Measurements from ENCODE around the gene ZNF174.

The ZNF174 gene

DNA sequence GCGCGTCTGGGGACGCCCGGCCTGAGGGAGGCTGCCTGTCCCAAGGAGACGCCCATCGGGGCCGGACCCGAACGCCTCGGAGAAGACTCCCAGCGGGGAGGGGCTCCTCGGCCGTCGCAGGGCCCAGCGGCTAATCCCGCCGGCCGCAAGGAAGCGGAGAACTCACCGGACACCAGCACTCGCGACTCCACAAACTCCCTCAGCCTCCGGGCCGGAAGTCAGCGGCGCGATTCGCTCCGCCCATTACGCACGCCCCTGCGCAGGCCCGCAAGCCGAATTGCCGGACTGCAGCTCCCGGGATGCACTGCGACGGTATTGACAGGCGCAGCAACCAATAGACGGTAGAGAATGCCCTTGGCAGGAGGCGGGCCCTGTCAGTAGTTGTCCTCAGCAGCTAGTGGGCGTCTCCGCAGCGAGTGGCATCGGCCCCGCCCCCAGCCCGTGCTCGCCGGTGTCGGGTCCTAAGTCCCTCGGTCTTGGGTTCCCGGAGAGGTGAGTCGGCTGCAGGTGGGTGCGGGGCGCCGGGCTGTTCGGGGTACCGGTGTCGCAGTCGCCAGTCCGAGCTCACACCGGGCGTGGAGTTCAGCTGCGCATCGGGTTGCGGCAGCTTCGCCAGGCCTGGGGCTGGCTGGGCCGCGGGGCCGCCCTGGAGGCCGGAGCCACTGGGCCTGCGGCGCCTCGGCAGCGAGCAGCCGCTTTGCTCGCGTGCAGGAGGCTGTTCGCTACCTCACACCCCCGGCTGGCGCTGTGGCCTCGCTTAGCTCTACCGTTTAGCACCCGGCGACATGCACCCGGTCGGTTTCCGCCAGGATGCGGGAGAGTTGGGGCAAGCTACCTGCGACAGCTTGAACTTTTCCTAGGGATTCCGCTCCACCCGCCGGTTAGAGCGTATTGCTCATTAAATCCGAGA, at the start of gene ZNF174, which contains the start of gene ZSCAN32:
TSS of gene ZNF174 (plus strand) at position 437 of the 910 bp plus-strand sequence. CDS start 790 bp downstream, outside the sequence.
TSS of gene ZSCAN32 (minus strand) at position 226 of the 910 bp plus-strand sequence. CDS start 3,447 bp downstream, outside the sequence.
- DNase-seq, result peak; percentile 96

DNA sequence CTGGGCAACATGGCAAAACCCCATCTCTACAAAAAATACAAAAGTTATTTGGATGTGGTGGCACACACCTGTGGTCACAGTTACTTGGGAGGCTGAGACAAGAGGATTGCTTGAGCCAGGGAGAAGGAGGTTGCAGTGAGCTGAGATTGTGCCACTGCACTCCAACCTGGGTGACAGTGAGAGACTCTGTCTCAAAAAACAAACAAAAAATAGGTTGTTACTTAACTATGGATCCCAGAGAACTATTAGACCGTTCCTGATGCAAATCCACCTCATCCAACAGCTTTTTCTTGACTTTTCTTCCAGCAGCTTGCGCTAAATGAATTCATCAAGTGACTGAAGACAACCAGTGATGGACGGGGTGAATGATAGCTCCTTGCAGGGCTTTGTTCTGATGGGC, 45.4 kb upstream of the ZNF174 start, which contains the start of gene OR2C1:
TSS of gene OR2C1 (plus strand) at position 301 of the 400 bp plus-strand sequence. CDS start at position 353, 52 bp downstream.
- no peak for DNase-seq

DNA sequence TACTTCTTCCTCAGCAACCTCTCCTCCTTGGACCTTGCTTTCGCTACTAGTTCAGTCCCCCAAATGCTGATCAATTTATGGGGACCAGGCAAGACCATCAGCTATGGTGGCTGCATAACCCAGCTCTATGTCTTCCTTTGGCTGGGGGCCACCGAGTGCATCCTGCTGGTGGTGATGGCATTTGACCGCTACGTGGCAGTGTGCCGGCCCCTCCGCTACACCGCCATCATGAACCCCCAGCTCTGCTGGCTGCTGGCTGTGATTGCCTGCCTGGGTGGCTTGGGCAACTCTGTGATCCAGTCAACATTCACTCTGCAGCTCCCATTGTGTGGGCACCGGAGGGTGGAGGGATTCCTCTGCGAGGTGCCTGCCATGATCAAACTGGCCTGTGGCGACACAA, 44.9 kb upstream of the ZNF174 start:
- DNase-seq, result no peak

DNA sequence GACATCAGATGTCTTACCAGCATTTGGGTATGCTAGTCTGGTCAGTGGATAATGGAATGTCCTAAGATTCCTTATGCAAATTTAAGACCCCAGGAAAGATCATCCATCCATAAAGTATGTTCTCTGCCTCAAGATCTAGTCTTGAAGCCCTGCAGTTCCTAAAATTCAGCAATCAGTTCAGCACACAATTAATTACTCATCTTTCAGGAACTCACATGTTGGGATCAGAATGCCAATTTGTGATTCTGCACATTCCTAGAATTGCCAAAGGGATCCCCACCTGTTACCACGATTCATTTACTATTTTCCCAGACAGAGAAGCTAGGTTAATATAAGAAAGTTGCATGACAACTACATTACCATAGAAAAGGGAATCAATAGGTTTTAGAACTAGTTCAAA, 42.1 kb upstream of the ZNF174 start:
- DNase-seq, result no peak

DNA sequence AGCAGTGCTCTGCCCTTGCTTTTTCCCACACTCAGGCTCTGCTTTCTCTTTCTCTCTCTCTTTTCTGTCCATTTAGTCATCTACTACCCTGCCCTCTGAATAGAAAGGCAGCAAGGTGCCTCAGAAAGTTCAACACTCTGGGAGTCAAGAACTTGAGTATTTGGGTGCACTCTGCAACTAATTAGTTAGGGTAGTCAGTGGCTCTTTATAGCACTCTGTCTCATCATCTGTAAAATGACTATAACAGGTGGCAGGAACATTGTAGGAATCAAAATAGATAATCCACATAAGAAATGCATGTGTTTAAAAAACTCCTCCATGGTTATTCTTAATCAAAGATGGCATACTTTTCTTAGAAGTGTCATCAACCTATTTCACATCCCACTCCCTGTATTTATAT, 38.1 kb upstream of the ZNF174 start:
- DNase-seq, result no peak

DNA sequence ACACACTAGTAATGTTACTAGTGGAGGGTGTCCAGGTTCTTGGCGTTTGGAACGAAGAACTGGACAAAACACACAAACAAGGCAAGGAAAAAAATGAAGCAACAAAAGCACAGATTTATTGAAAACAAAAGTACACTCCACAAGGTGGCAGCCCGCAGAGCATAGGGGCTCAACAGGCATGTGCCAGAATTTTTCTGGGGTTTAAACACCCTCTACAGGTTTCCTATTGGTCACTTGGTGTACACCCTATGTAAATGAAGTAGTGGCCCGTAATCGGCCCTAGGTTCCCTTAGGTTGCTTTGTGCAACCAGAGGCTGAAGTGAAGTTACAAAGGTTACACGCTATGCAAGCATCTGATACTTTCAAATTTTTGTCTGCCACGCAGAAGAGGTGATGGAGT, 37.2 kb upstream of the ZNF174 start:
- no peak for DNase-seq

DNA sequence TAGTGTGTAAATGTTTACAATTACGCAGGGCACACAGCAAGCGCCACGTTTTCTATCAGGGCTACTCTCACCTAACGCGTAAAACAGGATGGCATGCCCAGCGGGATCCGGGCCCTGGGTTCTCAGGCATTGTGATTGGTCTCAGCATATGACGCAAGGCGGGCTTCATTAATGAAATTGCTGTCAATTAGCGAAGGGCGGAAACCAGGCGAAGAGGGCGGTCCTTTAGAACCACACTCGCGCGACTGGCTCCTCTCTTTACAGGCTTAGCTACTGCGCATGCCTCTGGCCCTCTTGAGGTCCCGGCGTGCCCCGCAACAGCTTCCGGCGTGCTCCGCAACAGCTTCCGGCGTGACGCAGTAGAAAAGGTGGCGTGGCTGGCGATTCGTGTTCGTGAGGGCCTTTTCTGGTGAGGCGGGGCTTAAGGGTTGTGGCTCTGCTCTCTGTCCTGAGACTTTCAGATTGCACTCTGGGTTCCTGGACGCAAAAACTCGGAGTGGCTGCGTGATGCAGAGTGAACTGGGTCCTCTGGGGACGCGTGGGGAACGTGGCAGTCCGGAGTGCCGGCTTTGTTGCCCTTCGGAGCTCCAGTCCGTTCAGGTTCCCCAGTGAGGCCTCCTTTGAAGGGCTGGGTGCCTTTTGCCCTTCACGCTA, 36.1 kb upstream of the ZNF174 start:
- peak; percentile 81 for DNase-seq

DNA sequence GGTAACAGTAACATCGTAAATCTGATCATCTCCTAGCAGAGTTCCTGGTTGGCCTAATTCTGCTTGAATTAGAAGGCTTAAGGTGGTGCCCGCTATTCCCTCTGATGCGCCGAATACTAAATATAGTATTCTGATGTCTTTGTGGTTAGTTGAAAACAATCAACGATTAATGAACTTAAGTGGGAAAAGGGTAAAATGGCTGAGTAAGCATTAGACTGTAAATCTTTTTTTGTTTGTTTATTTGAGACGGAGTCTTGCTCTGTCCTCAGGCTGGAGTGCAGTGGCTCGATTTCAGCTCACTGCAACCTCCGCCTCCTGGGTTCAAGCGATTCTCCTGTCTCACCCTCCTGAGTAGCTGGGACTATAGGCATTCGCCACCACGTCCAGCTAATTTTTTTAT, 31.9 kb upstream of the ZNF174 start:
- no peak for DNase-seq

DNA sequence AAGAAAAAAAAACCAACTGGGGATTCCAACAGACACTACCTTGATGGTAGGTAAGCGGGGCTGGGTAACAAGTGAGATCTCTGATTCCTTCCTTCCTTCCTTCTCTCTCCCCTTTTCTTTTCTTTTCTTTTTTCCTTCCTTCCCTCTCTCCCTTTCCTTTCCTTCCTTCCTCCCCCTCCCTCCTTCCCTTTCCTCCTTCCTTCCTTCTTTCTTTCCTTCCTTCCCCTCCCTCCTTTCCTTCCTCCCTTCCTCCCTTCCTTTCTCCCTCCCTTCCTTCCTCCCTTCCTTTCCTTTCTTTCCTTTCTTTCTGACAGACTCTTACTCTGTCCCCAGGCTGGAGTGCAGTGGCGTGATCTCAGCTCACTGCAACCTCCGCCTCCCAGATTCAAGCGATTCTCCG, 25.3 kb upstream of the ZNF174 start:
- DNase-seq, result no peak

DNA sequence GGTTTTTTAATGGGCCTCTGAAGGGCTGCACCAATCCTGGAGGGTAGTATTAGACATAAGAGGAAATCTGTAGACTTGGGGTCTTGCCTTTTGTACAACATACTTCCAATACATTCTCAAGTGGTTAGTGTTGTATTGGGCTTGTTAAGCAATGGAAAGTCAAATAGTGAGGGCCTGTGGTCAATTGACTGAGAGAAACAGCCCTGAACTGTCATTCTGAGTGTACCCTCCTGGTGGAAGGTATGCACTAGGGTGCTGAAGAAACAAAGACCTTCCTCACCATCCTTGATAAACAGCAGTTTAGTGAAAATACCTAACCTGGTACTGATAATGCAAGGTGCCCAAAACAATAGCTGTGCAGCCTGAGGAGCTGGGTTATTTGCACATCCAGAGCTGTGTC, 23.1 kb upstream of the ZNF174 start:
- no peak for DNase-seq

DNA sequence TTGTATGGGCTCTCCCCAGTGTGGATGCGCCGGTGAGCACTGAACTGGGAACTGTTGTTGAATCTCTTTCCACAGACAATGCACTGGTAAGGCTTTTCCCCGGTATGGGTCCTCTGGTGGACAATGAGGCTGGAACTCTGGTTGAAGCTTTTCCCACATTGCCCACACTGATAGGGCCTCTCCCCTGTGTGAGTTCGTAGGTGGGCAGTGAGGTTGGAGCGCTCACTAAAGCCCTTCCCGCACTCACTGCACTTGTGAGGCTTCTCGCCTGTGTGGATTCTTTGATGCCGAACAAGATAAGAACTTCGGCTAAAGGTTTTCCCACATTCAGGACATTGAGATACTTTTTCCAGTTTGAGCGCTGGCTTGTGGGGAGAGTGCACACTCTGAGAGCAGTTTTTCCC, 18.0 kb upstream of the ZNF174 start:
- no peak for DNase-seq

DNA sequence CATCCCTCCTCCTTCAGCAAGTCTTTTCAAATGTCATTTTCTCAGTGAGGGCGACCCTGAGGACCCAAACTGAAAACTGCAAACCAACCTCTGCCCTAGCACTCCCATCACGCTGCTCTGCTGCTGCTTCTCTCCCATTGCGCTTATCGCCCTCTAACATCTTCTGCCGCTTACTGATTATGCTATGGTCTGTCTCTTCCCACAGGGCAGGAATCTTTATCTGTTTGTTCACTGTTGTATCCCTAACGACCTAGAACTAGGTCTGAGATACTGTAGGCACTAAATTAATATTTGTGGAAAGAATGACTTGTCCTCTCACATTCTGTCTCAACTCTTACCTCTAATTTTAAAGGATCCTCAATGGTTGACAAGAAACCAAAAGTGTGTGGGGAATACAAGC, 12.7 kb upstream of the ZNF174 start:
- DNase-seq, result no peak

DNA sequence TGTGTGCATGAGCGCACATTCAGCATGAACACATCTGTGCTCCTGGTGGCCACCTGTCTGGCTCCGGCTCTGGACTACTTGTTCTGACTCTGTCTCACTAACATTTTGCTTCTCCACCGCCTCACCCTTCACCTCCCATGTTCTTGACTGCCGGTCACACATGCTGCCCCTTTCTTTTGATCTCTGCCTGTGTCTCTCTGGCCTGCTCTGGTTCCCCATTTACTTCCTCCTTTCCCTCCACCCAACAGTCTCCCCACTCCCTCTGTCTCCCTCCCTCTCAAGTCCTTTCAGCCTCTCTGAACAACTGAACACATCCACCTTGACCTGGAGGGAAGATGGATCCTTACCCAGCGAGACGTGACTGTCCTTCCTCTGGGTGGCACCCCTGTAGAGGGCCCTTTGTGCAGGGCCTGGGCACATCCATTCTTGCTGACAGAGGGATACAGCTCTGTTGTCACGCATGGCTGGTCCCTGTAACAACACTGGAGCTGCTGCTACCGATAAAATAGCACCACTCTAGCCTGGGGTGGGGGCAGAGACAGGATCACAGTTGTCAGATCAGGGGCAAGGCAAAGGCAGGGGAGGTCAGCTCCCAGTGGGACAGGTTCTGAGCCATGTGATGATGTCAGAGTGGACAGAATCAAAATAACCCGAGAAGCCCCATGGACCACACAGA, 11.2 kb upstream of the ZNF174 start:
- DNase-seq, result no peak

DNA sequence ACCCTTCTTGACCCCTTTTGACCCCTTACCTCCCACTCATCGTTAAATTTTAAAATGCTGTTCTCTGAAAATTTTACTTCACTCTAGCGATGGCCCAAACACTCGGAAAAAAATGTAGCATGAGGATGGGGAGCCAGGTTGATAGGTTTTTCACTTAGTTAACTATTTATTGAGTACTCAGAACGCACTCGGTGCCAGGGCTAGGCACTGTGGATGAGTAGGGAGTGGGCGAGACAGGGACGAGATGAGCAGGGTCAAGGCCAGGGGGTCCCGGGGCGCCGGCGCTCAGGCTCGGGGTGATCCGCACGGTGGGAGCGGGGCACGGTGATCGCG, 603 bp upstream of the ZNF174 start:
- DNase-seq, result no peak

DNA sequence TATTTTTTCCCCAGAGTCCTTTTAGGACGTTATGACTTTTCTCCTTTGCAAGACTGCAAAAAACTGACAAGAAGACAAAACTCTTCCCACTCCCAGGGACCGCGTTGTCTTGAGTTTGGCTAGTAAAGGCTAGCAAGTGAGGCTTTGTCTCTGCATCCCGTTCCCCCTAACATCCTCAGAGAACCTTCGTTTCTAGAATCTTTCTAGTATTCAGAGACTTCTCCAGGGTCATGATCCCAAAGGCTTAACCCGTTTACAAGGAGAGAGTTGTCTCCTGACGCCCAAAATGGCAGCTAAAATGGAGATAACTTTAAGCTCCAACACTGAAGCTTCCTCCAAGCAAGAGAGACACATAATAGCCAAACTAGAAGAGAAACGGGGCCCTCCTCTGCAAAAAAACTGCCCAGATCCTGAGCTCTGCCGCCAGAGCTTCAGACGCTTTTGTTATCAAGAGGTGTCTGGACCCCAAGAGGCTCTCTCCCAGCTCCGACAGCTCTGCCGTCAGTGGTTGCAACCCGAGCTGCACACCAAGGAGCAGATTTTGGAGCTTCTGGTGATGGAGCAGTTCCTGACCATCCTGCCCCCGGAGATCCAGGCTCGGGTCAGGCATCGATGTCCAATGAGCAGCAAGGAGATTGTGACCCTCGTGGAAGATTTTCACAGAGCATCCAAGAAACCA, 843 bp downstream of the ZNF174 start:
- DNase-seq, result no peak

DNA sequence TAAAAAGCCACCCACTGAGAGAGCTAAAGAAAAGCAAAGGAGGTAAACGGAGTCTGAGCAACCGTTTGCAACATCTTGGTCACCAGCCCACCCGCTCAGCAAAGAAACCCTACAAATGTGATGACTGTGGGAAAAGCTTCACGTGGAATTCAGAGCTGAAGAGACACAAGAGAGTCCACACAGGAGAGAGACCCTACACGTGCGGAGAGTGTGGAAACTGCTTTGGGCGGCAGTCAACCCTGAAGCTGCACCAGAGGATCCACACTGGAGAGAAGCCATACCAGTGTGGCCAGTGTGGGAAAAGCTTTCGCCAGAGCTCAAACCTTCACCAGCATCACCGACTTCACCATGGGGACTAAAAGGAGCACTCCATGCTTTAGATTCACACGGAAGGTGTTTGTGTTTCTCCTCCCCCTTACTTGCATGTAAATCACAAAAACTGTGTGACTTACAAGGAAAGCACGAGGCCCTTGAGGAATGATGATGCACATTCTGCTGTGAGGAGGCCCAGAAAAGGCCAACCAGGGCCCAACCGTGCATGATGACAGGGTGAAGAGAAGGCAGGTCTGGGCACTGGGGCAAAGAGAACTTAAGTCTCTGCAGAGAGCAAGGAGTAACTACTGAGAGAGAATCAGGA, 7.7 kb downstream of the ZNF174 start:
- no peak for DNase-seq

DNA sequence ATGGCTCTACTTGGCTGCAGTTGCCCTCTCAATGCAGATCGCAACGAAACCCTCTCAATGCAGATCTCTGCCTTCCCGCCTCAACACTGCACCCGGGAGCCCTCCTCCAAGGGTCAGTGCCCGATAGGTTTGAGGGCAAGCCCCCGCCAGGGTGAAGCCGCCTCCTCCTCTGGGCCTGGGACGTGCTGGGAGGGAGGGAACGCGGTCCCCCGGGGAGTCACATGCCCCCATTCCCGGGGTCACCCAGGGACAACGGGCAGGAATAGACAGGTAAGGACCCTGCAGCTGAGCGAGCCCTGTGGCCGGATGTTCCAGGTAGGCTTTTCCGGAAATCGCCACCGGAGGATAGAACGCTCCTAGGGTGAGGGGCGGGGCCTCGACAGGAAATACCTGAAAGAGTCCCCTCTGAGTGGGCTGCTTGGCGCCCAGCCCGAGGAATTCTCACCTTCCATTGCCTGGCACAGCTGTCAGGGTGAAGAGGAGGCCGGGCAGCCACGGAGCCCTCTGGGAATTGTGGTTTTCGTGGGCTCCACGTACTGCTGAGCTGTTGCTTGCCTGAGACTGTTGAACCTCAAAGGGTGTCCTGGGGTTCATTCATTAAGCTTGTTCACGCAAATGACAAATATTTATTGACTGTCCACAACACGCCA, 12.8 kb downstream of the ZNF174 start:
- no peak for DNase-seq

DNA sequence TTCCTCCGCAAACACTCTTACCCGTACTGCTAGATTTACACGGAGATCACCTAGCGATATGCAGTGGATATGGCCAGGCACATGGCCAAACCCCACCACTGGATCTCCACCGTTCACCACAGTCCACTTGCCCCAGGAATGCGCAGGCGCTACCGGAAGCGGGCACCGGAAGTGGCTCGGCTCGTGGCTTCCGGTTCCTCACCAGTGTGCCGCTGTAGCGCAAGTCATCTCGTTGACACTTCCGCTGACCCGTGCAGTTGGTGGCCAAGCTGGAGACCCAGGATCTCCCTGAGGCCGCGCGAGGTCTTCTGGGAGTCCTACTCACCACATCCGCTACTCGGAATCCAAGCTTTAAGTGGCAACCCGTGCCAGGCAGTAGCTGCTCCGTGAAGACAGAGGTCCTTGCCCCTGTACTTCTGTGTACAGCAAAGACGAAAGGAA, 30.8 kb downstream of the ZNF174 start:
- peak; percentile 36 for DNase-seq

DNA sequence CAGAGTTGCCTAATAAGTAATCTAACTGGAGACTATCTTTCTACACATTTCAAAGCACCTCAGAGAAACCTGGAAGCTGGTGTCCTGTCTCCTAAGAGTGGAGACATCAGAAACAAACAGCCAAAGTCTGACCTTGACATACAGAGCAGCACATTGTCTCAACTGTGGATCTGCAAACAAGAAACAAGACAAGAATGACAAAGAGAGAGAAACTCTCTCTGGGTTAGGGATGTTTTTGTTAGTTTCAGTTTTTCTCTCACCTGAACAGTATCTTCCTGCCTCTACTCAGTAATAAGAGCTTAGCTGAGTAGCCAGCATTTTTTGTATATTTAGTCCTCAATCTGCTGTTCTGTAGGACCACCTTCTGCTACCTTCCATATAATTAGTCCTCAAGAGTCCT, 33.4 kb downstream of the ZNF174 start:
- DNase-seq, result no peak

DNA sequence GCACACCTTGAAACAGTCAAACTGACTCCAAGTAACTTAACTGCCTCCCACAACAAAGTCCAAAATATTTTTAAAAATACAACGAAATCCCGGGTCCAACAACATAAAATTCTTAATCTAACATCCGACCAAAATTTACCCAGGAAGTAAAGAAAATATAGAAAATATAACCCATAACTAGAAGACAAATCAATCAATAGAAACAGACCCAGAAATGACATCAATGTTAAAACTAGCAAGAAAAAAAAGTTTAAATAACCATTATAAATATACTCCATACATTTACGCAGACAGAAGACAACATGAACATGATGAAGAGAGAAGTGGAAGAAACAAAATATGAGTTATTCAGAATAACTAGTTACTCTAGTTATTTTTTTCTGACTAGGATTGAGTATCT, 38.6 kb downstream of the ZNF174 start:
- DNase-seq, result no peak

DNA sequence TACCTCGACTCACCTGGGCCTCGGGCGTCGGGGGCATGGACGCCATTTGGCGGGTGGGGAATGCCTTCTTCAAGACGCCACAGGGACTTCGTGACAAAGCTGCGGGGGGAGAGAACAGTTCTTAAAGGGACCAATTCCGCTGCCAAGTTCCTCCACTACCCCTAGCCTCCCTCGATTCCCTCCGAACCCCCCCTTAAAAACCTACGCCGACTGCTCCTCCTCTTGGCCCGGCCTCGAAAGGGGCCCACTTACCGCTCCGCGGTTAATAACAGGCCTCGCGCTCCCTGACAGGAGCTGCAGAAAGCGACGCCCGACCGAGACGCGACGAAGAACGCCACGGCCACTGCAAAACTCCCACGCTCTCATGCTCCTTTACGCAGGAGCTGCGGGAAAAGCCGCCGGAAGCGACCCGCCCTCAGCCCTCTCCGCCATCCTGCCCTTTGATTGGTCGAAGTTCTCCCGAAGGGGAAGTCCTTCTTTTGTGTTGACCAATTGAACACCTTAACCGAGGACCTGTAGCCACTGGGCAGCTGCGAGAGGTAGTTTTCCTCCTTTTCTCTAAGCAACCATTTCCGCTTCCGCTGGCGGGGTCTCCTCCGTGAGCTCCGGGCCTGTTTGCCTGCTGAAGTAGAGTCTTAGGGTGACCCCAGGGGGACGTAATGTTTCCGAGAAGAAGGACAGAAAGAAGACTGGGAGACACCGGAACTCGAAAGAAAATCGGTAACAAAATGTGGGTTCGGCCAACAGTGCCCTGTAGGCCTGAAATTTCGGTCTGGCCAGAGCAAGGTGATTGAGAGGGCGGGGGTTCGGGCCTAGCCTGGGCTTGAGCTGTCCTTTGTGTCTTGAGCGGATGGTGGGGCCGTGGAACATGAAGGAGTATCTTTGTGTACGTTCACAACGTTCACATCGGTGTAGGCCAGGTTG, 42.4 kb downstream of the ZNF174 start, which contains the start of the genes NAA60 and ZNF597:
TSS of gene NAA60 (plus strand) at position 573 of the 924 bp plus-strand sequence. CDS start 32,548 bp downstream, outside the sequence.
TSS of gene ZNF597 (minus strand) at position 397 of the 924 bp plus-strand sequence. CDS start at position 46, 351 bp downstream.
- peak; percentile 70 for DNase-seq

Data from activated T-cell treated with anti-CD3 and anti-CD28 coated beads, Interleukin-2, amount 50 U/mL, for 1 hour (primary cell).